ENCODE measurements around the gene SSU72.

GRCh38 chr1:1577367-1578011 is 2.8 kb upstream of the SSU72 start:
- TF ChIP-seq, protein P1, sequence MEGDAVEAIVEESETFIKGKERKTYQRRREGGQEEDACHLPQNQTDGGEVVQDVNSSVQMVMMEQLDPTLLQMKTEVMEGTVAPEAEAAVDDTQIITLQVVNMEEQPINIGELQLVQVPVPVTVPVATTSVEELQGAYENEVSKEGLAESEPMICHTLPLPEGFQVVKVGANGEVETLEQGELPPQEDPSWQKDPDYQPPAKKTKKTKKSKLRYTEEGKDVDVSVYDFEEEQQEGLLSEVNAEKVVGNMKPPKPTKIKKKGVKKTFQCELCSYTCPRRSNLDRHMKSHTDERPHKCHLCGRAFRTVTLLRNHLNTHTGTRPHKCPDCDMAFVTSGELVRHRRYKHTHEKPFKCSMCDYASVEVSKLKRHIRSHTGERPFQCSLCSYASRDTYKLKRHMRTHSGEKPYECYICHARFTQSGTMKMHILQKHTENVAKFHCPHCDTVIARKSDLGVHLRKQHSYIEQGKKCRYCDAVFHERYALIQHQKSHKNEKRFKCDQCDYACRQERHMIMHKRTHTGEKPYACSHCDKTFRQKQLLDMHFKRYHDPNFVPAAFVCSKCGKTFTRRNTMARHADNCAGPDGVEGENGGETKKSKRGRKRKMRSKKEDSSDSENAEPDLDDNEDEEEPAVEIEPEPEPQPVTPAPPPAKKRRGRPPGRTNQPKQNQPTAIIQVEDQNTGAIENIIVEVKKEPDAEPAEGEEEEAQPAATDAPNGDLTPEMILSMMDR (IDR thresholded peaks at IDR 0.05), result no peak
- no peak for TF ChIP-seq POLR2A (IDR thresholded peaks at IDR 0.05)
